K562 (cell line): ENCODE data around the gene OR6K3. TPM values are rescaled to one million over a fixed set of nuclear protein-coding genes. Genes with fewer than 3 reads are reported as not detected.

Experiments
- ATAC-seq: fragments of 200-7000 bp; cut with Tn5 transposase; 3 replicates; pipeline ENCODE4 v1.9.1; 2020; ENCODE audit warnings: moderate library complexity
- BruUV-seq: library from RNA; stranded (reverse); fragments of 400-500 nt; replicated peaks from 2 replicates; lab custom pipeline; 2021; lab: Mats Ljungman, UMichigan
- CTCF ChIA-PET: fragments of 300-600 bp; formaldehyde crosslinking; extraction: SDS; loops from one replicate; lab custom pipeline; 2021; ENCODE audit warnings: low intra/inter-chr PET ratio; lab: Yijun Ruan, JAX
- POLR2A ChIA-PET: fragments of 300-600, 350-650 bp; sonication (Branson Sonifier 250); formaldehyde crosslinking; extraction: SDS; loops from one replicate; lab custom pipeline; 2021; ENCODE audit warnings: antibody characterized with exemption, inconsistent platforms; lab: Yijun Ruan, JAX
- DNase-seq, 4 experiments: peaks; one replicate each; pipeline versions ENCODE4 v3.0.0 to v3.0.0-alpha.2; 2011 to 2018; ENCODE audit warnings: low spot score in 3 of 4, mixed read lengths in 3 of 4; ENCODE audit errors: extremely low read depth in 1 of 4
- FAIRE-seq: peaks from 2 replicates; lab custom pipeline; 2011; peaks lifted over from hg19 to GRCh38; lab: Jason Lieb, UNC
- H2AFZ ChIP-seq: 2 replicates; pipeline ENCODE4 v1.6.0; 2011; ENCODE audit warnings: low read depth, low read length, control low read depth, inconsistent platforms
- H3K27ac ChIP-seq: fragments of 200-600 bp; 3 replicates; pipeline ENCODE4 v1.8.0; 2011; ENCODE audit warnings: low read depth, mild to moderate bottlenecking, control low read depth, inconsistent platforms, low read length, moderate library complexity, mixed read lengths; ENCODE audit errors: extremely low read depth
- H3K27me3 ChIP-seq, 2 experiments: fragments of 300-600 bp in 1 of 2; 2 replicates in 1 of 2; 3 replicates in 1 of 2; pipeline versions ENCODE4 v1.6.0 to v1.8.0; 2011; ENCODE audit warnings: inconsistent platforms in 2 of 2, low read length in 2 of 2, mild to moderate bottlenecking in 1 of 2, mixed read lengths in 1 of 2, moderate library complexity in 1 of 2; ENCODE audit not compliant: control insufficient read depth in 2 of 2, insufficient read depth in 2 of 2
- H3K36me3 ChIP-seq: fragments of 300-600 bp; 3 replicates; pipeline ENCODE4 v1.8.0; 2011; ENCODE audit warnings: mild to moderate bottlenecking, low read length, inconsistent platforms; ENCODE audit not compliant: control insufficient read depth, insufficient read depth
- H3K4me1 ChIP-seq, 2 experiments: fragments of 200-600 bp in 1 of 2; replicated peaks in 1 of 2; 2 replicates in 1 of 2; 3 replicates in 1 of 2; pipeline versions ENCODE4 v1.5.1 to v1.8.0; 2011; ENCODE audit warnings: inconsistent platforms in 2 of 2, low read length in 2 of 2, mild to moderate bottlenecking in 1 of 2, mixed read lengths in 1 of 2, moderate library complexity in 1 of 2; ENCODE audit not compliant: control insufficient read depth in 2 of 2, insufficient read depth in 2 of 2
- H3K4me2 ChIP-seq: 2 replicates; pipeline ENCODE4 v1.6.1; 2011; ENCODE audit warnings: low read length, control low read depth, inconsistent platforms, mixed read lengths; ENCODE audit not compliant: insufficient read depth
- H3K4me3 ChIP-seq: fragments of 200-600 bp; sonication (generic), shearing (Covaris generic); 2 replicates; pipeline ENCODE4 v1.5.1; 2016; ENCODE audit warnings: control low read depth, inconsistent platforms
- H3K79me2 ChIP-seq: fragments of 200-600 bp; 3 replicates; pipeline ENCODE4 v1.8.0; 2011; ENCODE audit warnings: low read length, inconsistent platforms; ENCODE audit not compliant: control insufficient read depth, insufficient read depth
- H3K9ac ChIP-seq, 2 experiments: 2 replicates each; pipeline versions ENCODE4 v1.6.0 to v1.6.1; 2011; ENCODE audit warnings: low read depth in 2 of 2, low read length in 2 of 2, control low read depth in 1 of 2, inconsistent platforms in 1 of 2, mild to moderate bottlenecking in 1 of 2, mixed read lengths in 1 of 2; ENCODE audit not compliant: insufficient read depth in 1 of 2
- H3K9me1 ChIP-seq: one replicate; pipeline ENCODE4 v1.6.0; 2011; ENCODE audit warnings: inconsistent platforms, mild to moderate bottlenecking, low read length, moderate library complexity; ENCODE audit not compliant: control insufficient read depth, insufficient read depth
- H3K9me3 ChIP-seq: replicated peaks from 2 replicates; pipeline ENCODE4 v1.5.1; 2011; ENCODE audit warnings: low read depth, low read length, inconsistent platforms; ENCODE audit not compliant: control insufficient read depth, insufficient read depth
- H4K20me1 ChIP-seq: replicated peaks from 2 replicates; pipeline ENCODE4 v1.6.1; 2011; ENCODE audit warnings: low read length, inconsistent platforms, mixed read lengths; ENCODE audit not compliant: control insufficient read depth, insufficient read depth
- ADNP ChIP-seq: fragments of 200-800 bp; sonication (Bioruptor generic); IDR thresholded peaks from 2 replicates; pipeline ENCODE4 v1.6.1; 2016; ENCODE audit warnings: missing genetic modification characterization, missing compliant biosample characterization
- GTF2F1 ChIP-seq: IDR thresholded peaks from 2 replicates; pipeline ENCODE4 v1.6.1; 2011; ENCODE audit warnings: low read depth, low read length, improper control_type of control experiment
- NR4A1 ChIP-seq, 2 experiments: fragments of 250-450 bp in 1 of 2; fragments of 450-650 bp in 1 of 2; sonication (Bioruptor Pico) in 1 of 2; IDR thresholded peaks; 2 replicates each; pipeline versions ENCODE4 v1.4.0 to v1.6.1; 2016 to 2020; ENCODE audit warnings: mild to moderate bottlenecking in 2 of 2, missing compliant biosample characterization in 1 of 2, missing genetic modification characterization in 1 of 2, moderate library complexity in 1 of 2
- POLR2AphosphoS2 ChIP-seq: IDR thresholded peaks from 2 replicates; pipeline ENCODE4 v1.6.1; 2012; ENCODE audit warnings: low read length, improper control_type of control experiment
- TCF7L2 ChIP-seq: fragments of 150-350 bp; IDR thresholded peaks from 2 replicates; pipeline ENCODE4 v1.6.1; 2016; ENCODE audit warnings: low read depth, mild to moderate bottlenecking, low read length, moderate library complexity
- TOE1 ChIP-seq, 2 experiments: fragments of 450-650 bp in 1 of 2; sonication (generic) in 1 of 2; formaldehyde crosslinking in 1 of 2; IDR thresholded peaks; 2 replicates each; pipeline versions ENCODE4 v1.7.1 to v1.8.0; 2016 to 2022; ENCODE audit warnings: borderline replicate concordance in 2 of 2, mild to moderate bottlenecking in 2 of 2, antibody characterized with exemption in 1 of 2, inconsistent platforms in 1 of 2, low read depth in 1 of 2, missing genetic modification reagents in 1 of 2, moderate library complexity in 1 of 2
- U2AF2 ChIP-seq: fragments of 200-400 bp; formaldehyde crosslinking; optimal IDR thresholded peaks from 2 replicates; pipeline ENCODE3; 2017; ENCODE audit warnings: low read depth, mild to moderate bottlenecking, low read length
- ZBED1 ChIP-seq: IDR thresholded peaks from 2 replicates; pipeline ENCODE4 v1.6.1; 2014
- ZNF174 ChIP-seq: fragments of 250-450 bp; sonication (Bioruptor Pico); IDR thresholded peaks from 2 replicates; pipeline ENCODE4 v1.4.0; 2020; ENCODE audit warnings: mild to moderate bottlenecking
- ZNF239 ChIP-seq: fragments of 250-450 bp; sonication (Bioruptor Pico); IDR thresholded peaks from 2 replicates; pipeline ENCODE4 v1.4.0; 2020; ENCODE audit warnings: mild to moderate bottlenecking
- WGBS: fragments of 100-300 bp; shearing (Covaris generic); methylation state at CpG from one replicate; pipeline ENCODE4 v1.1.6; 2016; ENCODE audit warnings: low coverage, mixed read lengths; ENCODE audit not compliant: insufficient coverage; ENCODE audit errors: missing lambda C conversion rate; 5-methylcytosine and 5-hydroxymethylcytosine counted together
- in situ Hi-C: fragments of 300-500 bp; cut with MboI; formaldehyde crosslinking; loops from 4 replicates; pipeline ENCODE4 v1.15.0; 2018; ENCODE audit warnings: inconsistent platforms, mixed read lengths
- intact Hi-C: fragments of 100-400 bp; cut with micrococcal nuclease; formaldehyde crosslinking; loops from 2 replicates; pipeline ENCODE4 v1.14.2; 2022
- polyA plus RNA-seq, 8 experiments: library from polyadenylated mRNA; depleted of rRNA in 4 of 8; stranded (reverse) in 5 of 8; unstranded in 3 of 8; fragments of >200 nt; fragmentation: Nextera tagmentation in 2 of 8; fragmentation: Illumina TruSeq in 1 of 8; extraction: Ambion mirVana in 2 of 8; extraction: Trizol in 1 of 8; gene quantifications; 2 replicates each; pipeline versions ENCODE4 v1.2.1 to v1.2.3, GENCODE V29; 2011 to 2014; ENCODE audit warnings: inconsistent platforms in 1 of 8, missing spikeins in 1 of 8
- total RNA-seq, 7 experiments: library from RNA; depleted of rRNA in 6 of 7; stranded (reverse); fragments of >200 nt in 6 of 7; fragmentation: Illumina TruSeq in 2 of 7; extraction: Trizol in 2 of 7; gene quantifications; 2 replicates each; pipeline versions ENCODE4 v1.2.1 to v1.2.3, GENCODE V29; 2011 to 2021; ENCODE audit warnings: low replicate concordance in 1 of 7
- TF ChIP-seq, protein P1 (sequence below): sonication (generic); formaldehyde crosslinking; IDR thresholded peaks from 2 replicates; pipeline ENCODE4 v1.5.0; 2020; ENCODE audit warnings: missing genetic modification reagents
- TF ChIP-seq, protein P2 (sequence below): fragments of 450-650 bp; IDR thresholded peaks from 2 replicates; pipeline ENCODE4 v1.6.1; 2016; ENCODE audit warnings: borderline replicate concordance
- TF ChIP-seq, protein P3 (sequence below): fragments of 450-650 bp; IDR thresholded peaks from 2 replicates; pipeline ENCODE4 v1.6.1; 2017; ENCODE audit warnings: antibody characterized with exemption, mild to moderate bottlenecking

The OR6K3 gene
- total and polyA plus RNA-seq, 9 of the 15 experiments (the other 6 are each of a cell fraction or from before 2014, with no cell fraction given) = not detected

DNA sequence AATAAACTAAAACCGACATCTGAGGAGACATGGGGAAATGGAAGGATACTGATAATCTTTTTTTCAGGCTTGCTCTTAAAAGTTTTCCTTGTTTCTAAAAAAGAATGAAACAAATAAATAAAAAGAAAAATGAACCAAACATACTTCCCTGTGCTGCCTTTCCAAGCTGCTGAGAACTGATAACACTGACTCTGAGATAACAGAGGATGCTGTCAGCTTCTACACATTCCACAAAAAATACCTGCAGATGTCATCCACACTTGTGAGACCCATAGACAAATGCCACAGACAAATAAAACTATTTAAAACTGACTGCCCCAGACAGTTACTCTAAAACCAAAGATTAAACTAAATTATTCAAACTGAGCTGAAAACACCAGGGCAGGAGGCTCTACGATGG, 12.0 kb upstream of the OR6K3 start (continued):
- TF ChIP-seq ADNP (tag) = no peak
- no peak for TF ChIP-seq U2AF2

DNA sequence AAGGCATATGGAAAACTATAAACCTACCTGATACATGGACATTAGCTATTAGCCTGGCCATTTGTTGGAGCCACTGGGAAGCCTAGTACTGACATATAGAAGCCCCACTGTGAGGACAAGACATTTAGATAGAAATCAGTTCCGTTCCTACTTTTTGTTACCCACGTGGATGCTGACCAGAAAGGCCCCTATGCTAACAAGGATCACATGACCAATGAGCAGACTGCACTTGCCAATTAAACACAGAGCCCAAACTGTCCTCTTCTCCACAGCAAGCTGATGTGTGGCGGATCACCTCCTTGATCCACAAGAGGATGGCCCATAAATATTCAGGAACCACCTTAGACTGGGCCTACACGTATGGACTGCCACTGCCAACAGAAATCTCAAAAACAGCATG, 11.2 kb upstream of the OR6K3 start:
- Histone ChIP-seq H3K9me3 (no peaks in the 10 kb centered on the region), H3K4me3 (no peak overlapping the region), H2AFZ (peak overlapping the region; percentile 42), H3K4me2 (peak overlapping the region; percentile 22; the same call in 1 of the 2 replicates), H3K9ac (no peak overlapping the region), H3K27me3 (no peaks in the 10 kb centered on the region), H3K36me3 (no peaks in the 10 kb centered on the region), H3K4me1 (peaks cover 3 to 47% of the 10 kb centered on the region in 2 experiments; a peak in 3 of 5 replicates), H3K27ac (peak overlapping the region; percentile 39; the same call in 2 of the 3 replicates), H3K9me1 (no peaks in the 10 kb centered on the region), H3K79me2 (no peaks in the 10 kb centered on the region), H4K20me1 (no peaks in the 10 kb centered on the region)
- DNase-seq (no peak), ATAC-seq (peak; percentile 3; the same call in 1 of the 3 replicates), FAIRE-seq (no peak)
- intact Hi-C loops = no loop called here
- in situ Hi-C loops = no loop called here
- 29% methylated on average over 4 of the region's 4 CpGs for WGBS
- ChIA-PET CTCF (no interaction called here), POLR2A (interaction anchor here (0.6 to 1.5 kb wide), 4 partner anchors 11 to 54 kb away, joined by 3 to 6 read pairs (median 4); partner anchors contain the start of gene OR6K3)
- BruUV-seq = no TSS peak
- TF ChIP-seq NR4A1 (CRISPR knock-in tag; IDR thresholded peaks at IDR 0.05) (no peak), NR4A1 (tag; IDR thresholded peaks at IDR 0.05) (0 out of 2 replicates have a peak, but pooled peaks have one; percentile 39), ZNF239 (CRISPR knock-in tag) (no peak), ZNF174 (CRISPR knock-in tag) (no peak), ZBED1 (no peak), POLR2AphosphoS2 (no peak), TCF7L2 (no peak), GTF2F1 (no peak), TOE1 (IDR thresholded peaks at IDR 0.05; ENCODE audit: borderline replicate concordance) (0 out of 2 replicates have a peak, but pooled peaks have one; percentile 32), TOE1 (CRISPR knock-in tag; IDR thresholded peaks at IDR 0.05; ENCODE audit: borderline replicate concordance, low read depth) (no peak)
- TF ChIP-seq, protein P1, sequence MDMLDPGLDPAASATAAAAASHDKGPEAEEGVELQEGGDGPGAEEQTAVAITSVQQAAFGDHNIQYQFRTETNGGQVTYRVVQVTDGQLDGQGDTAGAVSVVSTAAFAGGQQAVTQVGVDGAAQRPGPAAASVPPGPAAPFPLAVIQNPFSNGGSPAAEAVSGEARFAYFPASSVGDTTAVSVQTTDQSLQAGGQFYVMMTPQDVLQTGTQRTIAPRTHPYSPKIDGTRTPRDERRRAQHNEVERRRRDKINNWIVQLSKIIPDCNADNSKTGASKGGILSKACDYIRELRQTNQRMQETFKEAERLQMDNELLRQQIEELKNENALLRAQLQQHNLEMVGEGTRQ (CRISPR knock-in tag) = peak; percentile 58
- TF ChIP-seq, protein P2, sequence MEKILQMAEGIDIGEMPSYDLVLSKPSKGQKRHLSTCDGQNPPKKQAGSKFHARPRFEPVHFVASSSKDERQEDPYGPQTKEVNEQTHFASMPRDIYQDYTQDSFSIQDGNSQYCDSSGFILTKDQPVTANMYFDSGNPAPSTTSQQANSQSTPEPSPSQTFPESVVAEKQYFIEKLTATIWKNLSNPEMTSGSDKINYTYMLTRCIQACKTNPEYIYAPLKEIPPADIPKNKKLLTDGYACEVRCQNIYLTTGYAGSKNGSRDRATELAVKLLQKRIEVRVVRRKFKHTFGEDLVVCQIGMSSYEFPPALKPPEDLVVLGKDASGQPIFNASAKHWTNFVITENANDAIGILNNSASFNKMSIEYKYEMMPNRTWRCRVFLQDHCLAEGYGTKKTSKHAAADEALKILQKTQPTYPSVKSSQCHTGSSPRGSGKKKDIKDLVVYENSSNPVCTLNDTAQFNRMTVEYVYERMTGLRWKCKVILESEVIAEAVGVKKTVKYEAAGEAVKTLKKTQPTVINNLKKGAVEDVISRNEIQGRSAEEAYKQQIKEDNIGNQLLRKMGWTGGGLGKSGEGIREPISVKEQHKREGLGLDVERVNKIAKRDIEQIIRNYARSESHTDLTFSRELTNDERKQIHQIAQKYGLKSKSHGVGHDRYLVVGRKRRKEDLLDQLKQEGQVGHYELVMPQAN = no peak
- TF ChIP-seq, protein P3, sequence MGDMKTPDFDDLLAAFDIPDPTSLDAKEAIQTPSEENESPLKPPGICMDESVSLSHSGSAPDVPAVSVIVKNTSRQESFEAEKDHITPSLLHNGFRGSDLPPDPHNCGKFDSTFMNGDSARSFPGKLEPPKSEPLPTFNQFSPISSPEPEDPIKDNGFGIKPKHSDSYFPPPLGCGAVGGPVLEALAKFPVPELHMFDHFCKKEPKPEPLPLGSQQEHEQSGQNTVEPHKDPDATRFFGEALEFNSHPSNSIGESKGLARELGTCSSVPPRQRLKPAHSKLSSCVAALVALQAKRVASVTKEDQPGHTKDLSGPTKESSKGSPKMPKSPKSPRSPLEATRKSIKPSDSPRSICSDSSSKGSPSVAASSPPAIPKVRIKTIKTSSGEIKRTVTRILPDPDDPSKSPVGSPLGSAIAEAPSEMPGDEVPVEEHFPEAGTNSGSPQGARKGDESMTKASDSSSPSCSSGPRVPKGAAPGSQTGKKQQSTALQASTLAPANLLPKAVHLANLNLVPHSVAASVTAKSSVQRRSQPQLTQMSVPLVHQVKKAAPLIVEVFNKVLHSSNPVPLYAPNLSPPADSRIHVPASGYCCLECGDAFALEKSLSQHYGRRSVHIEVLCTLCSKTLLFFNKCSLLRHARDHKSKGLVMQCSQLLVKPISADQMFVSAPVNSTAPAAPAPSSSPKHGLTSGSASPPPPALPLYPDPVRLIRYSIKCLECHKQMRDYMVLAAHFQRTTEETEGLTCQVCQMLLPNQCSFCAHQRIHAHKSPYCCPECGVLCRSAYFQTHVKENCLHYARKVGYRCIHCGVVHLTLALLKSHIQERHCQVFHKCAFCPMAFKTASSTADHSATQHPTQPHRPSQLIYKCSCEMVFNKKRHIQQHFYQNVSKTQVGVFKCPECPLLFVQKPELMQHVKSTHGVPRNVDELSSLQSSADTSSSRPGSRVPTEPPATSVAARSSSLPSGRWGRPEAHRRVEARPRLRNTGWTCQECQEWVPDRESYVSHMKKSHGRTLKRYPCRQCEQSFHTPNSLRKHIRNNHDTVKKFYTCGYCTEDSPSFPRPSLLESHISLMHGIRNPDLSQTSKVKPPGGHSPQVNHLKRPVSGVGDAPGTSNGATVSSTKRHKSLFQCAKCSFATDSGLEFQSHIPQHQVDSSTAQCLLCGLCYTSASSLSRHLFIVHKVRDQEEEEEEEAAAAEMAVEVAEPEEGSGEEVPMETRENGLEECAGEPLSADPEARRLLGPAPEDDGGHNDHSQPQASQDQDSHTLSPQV = peak; percentile 45; the same call in 1 of the 2 replicates
